GM12801 (cell line): ENCODE results near the gene REEP3.

ENCODE experiments used
- CTCF ChIP-seq: IDR thresholded peaks from one replicate; pipeline ENCODE4 v1.5.1; 2011; ENCODE audit warnings: control low read depth; ENCODE audit not compliant: insufficient read length; ENCODE audit errors: extremely low read depth

Gene REEP3

GRCh38 chr10:63673246-63673645, 152.0 kb downstream of the REEP3 start:
- TF ChIP-seq CTCF, result no peak

GRCh38 chr10:63673846-63674245, 152.6 kb downstream of the REEP3 start:
- TF ChIP-seq CTCF, result no peak
